Gastrocnemius medialis (tissue), 4 donors: ENCODE data around the gene COL25A1. TPM values are rescaled to one million over a fixed set of nuclear protein-coding genes. Genes with fewer than 3 reads are reported as not detected.

Source experiments
- ATAC-seq, 2 donors: fragments of 150-250 bp; one replicate each; pipeline ENCODE4 v1.9.1; 2016
- DNase-seq, 2 donors: peaks; one replicate each; pipeline ENCODE4 v3.0.0-alpha.2; 2019
- H3K27ac ChIP-seq, 4 donors: fragments of 200-600 bp; sonication (generic); 1 replicate in 1 of 4; 2 replicates in 3 of 4; pipeline ENCODE4 v1.5.1; 2016 to 2018; ENCODE audit warnings: mild to moderate bottlenecking in 2 of 4, moderate library complexity in 1 of 4
- H3K27me3 ChIP-seq, 3 donors: fragments of 200-600 bp; sonication (generic) in 2 of 3; 1 replicate in 1 of 3; 2 replicates in 2 of 3; pipeline versions ENCODE4 v1.5.1 to v1.6.0; 2016 to 2019; ENCODE audit warnings: mild to moderate bottlenecking in 1 of 3, moderate library complexity in 1 of 3
- H3K36me3 ChIP-seq, 2 donors: fragments of 200-600 bp; sonication (generic) in 1 of 2; one replicate each; pipeline ENCODE4 v1.5.1; 2017 to 2018
- H3K4me1 ChIP-seq, 2 donors: fragments of 200-600 bp; sonication (generic) in 1 of 2; one replicate each; pipeline ENCODE4 v1.5.1; 2016 to 2017; ENCODE audit warnings: mild to moderate bottlenecking in 2 of 2
- H3K4me3 ChIP-seq, 4 donors: fragments of 200-600 bp; sonication (generic) in 3 of 4; 1 replicate in 1 of 4; 2 replicates in 3 of 4; pipeline ENCODE4 v1.5.1; 2016 to 2019; ENCODE audit warnings: mild to moderate bottlenecking in 2 of 4
- H3K9me3 ChIP-seq, 3 donors: fragments of 200-600 bp; sonication (generic) in 2 of 3; 1 replicate in 1 of 3; 2 replicates in 2 of 3; pipeline ENCODE4 v1.5.1; 2016 to 2019
- POLR2A ChIP-seq, 2 donors: fragments of 450-650 bp; IDR thresholded peaks; one replicate each; pipeline ENCODE4 v1.6.1; 2017; ENCODE audit warnings: antibody characterized with exemption in 2 of 2, mild to moderate bottlenecking in 2 of 2, moderate library complexity in 2 of 2
- in situ Hi-C, 4 donors: fragments of 200-750 bp; cut with MboI; loops; one replicate each; pipeline versions ENCODE4 v1.15.0 to v1.8.0; 2017; ENCODE audit warnings: low sequenced_read_pairs in 4 of 4
- intact Hi-C: fragments of 100-400 bp; cut with DNase I; formaldehyde crosslinking; loops from one replicate; pipeline ENCODE4 v1.15.1; 2023; ENCODE audit warnings: low total_unique reads
- total RNA-seq, 4 donors: library from RNA; depleted of rRNA; stranded (reverse); fragments of >200 nt; gene quantifications; one replicate each; pipeline versions ENCODE4 v1.1.0 to v1.2.3, GENCODE V29; 2016
- TF ChIP-seq, protein P1 (sequence below), 5 experiments: fragments of 450-650 bp in 3 of 5; fragments of 200-600 bp in 2 of 5; sonication (generic) in 2 of 5; IDR thresholded peaks in 4 of 5; conservative IDR thresholded peaks in 1 of 5; 1 replicate in 4 of 5; 2 replicates in 1 of 5; pipeline ENCODE4 v1.5.1; 2016 to 2019; ENCODE audit warnings: antibody characterized with exemption in 5 of 5, mild to moderate bottlenecking in 3 of 5, moderate library complexity in 3 of 5

The COL25A1 gene
- total RNA-seq, 4 donors from 2014 or later, result 0.27 to 2.0 (median 0.85) TPM; not detected in 1

DNA sequence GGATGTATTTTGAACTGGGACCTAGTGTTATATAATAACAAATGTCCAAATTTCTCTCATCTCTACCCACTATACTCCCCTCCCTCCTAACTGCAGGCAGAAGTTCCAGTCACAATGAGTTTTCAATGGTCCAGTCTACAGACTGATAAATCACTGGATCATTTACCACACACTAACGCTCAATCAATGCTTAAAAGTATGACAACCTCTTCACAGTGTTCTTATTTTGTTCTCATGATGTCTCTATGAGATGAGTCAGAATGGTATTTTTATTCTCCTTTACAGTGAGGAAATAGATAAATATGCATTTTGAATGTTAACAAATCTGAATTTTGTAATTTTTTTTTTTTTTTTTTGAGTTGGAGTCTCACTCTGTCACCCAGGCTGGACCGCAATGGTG, 455.9 kb downstream of the COL25A1 start:
- Histone ChIP-seq H3K4me1 (no peaks in the 10 kb centered on the region), H3K36me3 (no peaks in the 10 kb centered on the region), H3K9me3 (no peaks in the 10 kb centered on the region), H3K27me3 (no peaks in the 10 kb centered on the region), H3K4me3 (no peak overlapping the region), H3K27ac (no peak overlapping the region)
- TF ChIP-seq, protein P1, sequence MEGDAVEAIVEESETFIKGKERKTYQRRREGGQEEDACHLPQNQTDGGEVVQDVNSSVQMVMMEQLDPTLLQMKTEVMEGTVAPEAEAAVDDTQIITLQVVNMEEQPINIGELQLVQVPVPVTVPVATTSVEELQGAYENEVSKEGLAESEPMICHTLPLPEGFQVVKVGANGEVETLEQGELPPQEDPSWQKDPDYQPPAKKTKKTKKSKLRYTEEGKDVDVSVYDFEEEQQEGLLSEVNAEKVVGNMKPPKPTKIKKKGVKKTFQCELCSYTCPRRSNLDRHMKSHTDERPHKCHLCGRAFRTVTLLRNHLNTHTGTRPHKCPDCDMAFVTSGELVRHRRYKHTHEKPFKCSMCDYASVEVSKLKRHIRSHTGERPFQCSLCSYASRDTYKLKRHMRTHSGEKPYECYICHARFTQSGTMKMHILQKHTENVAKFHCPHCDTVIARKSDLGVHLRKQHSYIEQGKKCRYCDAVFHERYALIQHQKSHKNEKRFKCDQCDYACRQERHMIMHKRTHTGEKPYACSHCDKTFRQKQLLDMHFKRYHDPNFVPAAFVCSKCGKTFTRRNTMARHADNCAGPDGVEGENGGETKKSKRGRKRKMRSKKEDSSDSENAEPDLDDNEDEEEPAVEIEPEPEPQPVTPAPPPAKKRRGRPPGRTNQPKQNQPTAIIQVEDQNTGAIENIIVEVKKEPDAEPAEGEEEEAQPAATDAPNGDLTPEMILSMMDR (IDR thresholded peaks at IDR 0.05 in 4 of 5, conservative IDR thresholded peaks at IDR 0.05 in 1 of 5), result no peak
- TF ChIP-seq POLR2A (IDR thresholded peaks at IDR 0.05), result no peak
- ATAC-seq (peak in 1 of 2 donors; percentile 54), DNase-seq (no peak)
- in situ Hi-C loops, result loop anchor here in 3 of 4 donors (10.0 to 25.0 kb wide), 3 partner anchors 466 to 558 kb away; partner anchors contain the start of gene COL25A1 (in 1 of the 3)
- intact Hi-C loops, result no loop called here

DNA sequence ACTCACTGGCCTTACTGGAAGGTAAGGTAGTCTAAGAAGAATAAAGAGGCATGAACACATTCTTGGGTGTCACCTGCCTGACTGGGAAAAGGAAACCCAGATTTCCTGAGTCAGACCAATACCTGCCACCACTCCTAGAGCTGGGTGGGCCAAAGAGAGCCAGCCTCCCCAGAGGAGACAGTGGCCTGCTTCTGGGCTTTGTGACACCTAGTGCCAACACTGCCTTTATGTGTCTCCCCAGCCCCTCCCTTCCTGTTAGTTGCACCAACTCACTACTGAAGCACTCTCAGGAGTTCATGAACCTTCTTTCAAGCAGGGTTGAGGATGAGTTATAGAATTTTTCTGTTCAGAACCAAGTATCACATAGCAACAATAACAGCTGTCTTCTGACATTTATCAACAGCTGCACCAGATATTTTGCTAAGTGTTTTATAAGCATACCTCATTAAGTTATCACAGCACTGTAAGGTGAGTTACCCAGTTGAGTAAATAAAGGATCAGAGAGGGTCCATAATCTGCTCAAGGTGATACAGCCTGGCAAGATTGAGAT, 462.0 kb downstream of the COL25A1 start:
- intact Hi-C loops, result no loop called here
- ATAC-seq, result no peak
- Histone ChIP-seq H3K36me3 (no peaks in the 10 kb centered on the region), H3K4me3 (no peak overlapping the region), H3K4me1 (no peaks in the 10 kb centered on the region), H3K27me3 (no peaks in the 10 kb centered on the region), H3K27ac (no peak overlapping the region), H3K9me3 (no peaks in the 10 kb centered on the region)
- no peak for DNase-seq
- TF ChIP-seq, protein P1 (IDR thresholded peaks at IDR 0.05 in 4 of 5, conservative IDR thresholded peaks at IDR 0.05 in 1 of 5), result no peak
- no peak for TF ChIP-seq POLR2A (IDR thresholded peaks at IDR 0.05)
- in situ Hi-C loops, result loop anchor here in 3 of 4 donors (10.0 to 25.0 kb wide), 3 partner anchors 472 to 564 kb away; partner anchors contain the start of gene COL25A1 (in 1 of the 3)

- Histone ChIP-seq H3K36me3 (no peaks in the 10 kb centered on the region), H3K27me3 (no peaks in the 10 kb centered on the region), H3K27ac (no peak overlapping the region), H3K4me3 (no peak overlapping the region), H3K4me1 (no peaks in the 10 kb centered on the region), H3K9me3 (no peaks in the 10 kb centered on the region)
- ATAC-seq (no peak), DNase-seq (no peak)
- TF ChIP-seq POLR2A (IDR thresholded peaks at IDR 0.05), result no peak
- TF ChIP-seq, protein P1 (IDR thresholded peaks at IDR 0.05 in 4 of 5, conservative IDR thresholded peaks at IDR 0.05 in 1 of 5), result no peak
- in situ Hi-C loops (loop anchor here in 3 of 4 donors (25.0 kb wide), 2 partner anchors 473 to 548 kb away; partner anchors contain the start of gene COL25A1 (in 1 of the 3)), intact Hi-C loops (loop anchor here (10.0 kb wide), 2 partner anchors 75 to 455 kb away; no protein-coding TSS in a partner anchor)
Measured at GRCh38 chr4:108839333-108839732, 463.1 kb downstream of the COL25A1 start.

DNA sequence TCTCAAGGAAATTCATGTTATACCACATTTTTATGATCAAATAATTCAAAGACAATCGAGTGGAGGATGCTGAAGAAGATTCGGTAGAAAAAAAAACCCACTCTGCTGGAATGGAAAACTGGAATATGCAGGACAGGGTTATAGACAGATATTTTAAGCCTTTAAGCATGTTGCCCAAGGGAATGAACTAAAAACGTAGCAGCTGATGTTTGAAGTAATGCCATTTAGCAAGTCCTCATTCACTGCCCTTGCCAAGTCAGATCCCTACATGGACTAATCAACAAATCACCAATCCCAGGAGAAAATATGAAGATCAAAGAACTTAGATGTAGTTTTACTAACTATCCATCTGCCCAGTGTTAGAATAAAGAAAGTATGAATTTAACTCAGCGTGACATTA, 464.0 kb downstream of the COL25A1 start:
- intact Hi-C loops, result loop anchor here (10.0 kb wide), 2 partner anchors 76 to 456 kb away; no protein-coding TSS in a partner anchor
- ATAC-seq, result no peak
- Histone ChIP-seq H3K4me3 (no peak overlapping the region), H3K27ac (no peak overlapping the region), H3K4me1 (no peaks in the 10 kb centered on the region), H3K27me3 (no peaks in the 10 kb centered on the region), H3K9me3 (no peaks in the 10 kb centered on the region), H3K36me3 (no peaks in the 10 kb centered on the region)
- in situ Hi-C loops, result loop anchor here in 3 of 4 donors (25.0 kb wide), 2 partner anchors 474 to 549 kb away; partner anchors contain the start of gene COL25A1 (in 1 of the 3)
- no peak for DNase-seq
- TF ChIP-seq, protein P1 (IDR thresholded peaks at IDR 0.05 in 4 of 5, conservative IDR thresholded peaks at IDR 0.05 in 1 of 5), result no peak
- TF ChIP-seq POLR2A (IDR thresholded peaks at IDR 0.05), result no peak
